ENCODE data around the gene PRRX1.

Gene PRRX1

GRCh38 chr1:170676628-170677027 is 12.7 kb downstream of the PRRX1 start:
- no peaks in the 10 kb centered on the region for H3K36me3 ChIP-seq (ENCODE audit: control insufficient read depth, insufficient read depth, low read length)
- no peak overlapping the region for H2AFZ ChIP-seq
- no peaks in the 10 kb centered on the region for H3K4me1 ChIP-seq
- no peak overlapping the region for H3K4me3 ChIP-seq (ENCODE audit: low read depth, low read length)
- no peaks in the 10 kb centered on the region for H3K27me3 ChIP-seq (ENCODE audit: control insufficient read depth, insufficient read depth, low read length)
- H3K9ac ChIP-seq = no peak overlapping the region
- H3K79me2 ChIP-seq = no peaks in the 10 kb centered on the region
- no peak overlapping the region for H3K27ac ChIP-seq
- TF ChIP-seq CTCF (IDR thresholded peaks at IDR 0.05) = no peak
- no peak overlapping the region for H3K4me2 ChIP-seq (ENCODE audit: low read length)
- no peaks in the 10 kb centered on the region for H3K9me3 ChIP-seq (ENCODE audit: control insufficient read depth, low read length)

GRCh38 chr1:170678027-170678600 is 14.2 kb downstream of the PRRX1 start:
- Histone ChIP-seq H3K27me3 (ENCODE audit: control insufficient read depth, insufficient read depth, low read length) (no peaks in the 10 kb centered on the region), H3K36me3 (ENCODE audit: control insufficient read depth, insufficient read depth, low read length) (no peaks in the 10 kb centered on the region), H3K27ac (no peak overlapping the region), H3K9ac (no peak overlapping the region), H3K4me2 (ENCODE audit: low read length) (no peak overlapping the region), H3K9me3 (ENCODE audit: control insufficient read depth, low read length) (no peaks in the 10 kb centered on the region), H2AFZ (no peak overlapping the region), H3K4me1 (no peaks in the 10 kb centered on the region), H3K4me3 (ENCODE audit: low read depth, low read length) (no peak overlapping the region), H3K79me2 (no peaks in the 10 kb centered on the region)
- TF ChIP-seq CTCF (IDR thresholded peaks at IDR 0.05) = no peak

GRCh38 chr1:170680428-170680827 is 16.5 kb downstream of the PRRX1 start:
- H2AFZ ChIP-seq = no peak overlapping the region

GRCh38 chr1:170682169-170682568 is 18.2 kb downstream of the PRRX1 start:
- no peak for TF ChIP-seq CTCF (IDR thresholded peaks at IDR 0.05)
- H3K9ac ChIP-seq = no peak overlapping the region
- H3K9me3 ChIP-seq (ENCODE audit: control insufficient read depth, low read length) = no peaks in the 10 kb centered on the region
- H3K4me3 ChIP-seq (ENCODE audit: low read depth, low read length) = no peak overlapping the region
- H3K27me3 ChIP-seq (ENCODE audit: control insufficient read depth, insufficient read depth, low read length) = no peaks in the 10 kb centered on the region
- H3K79me2 ChIP-seq = no peaks in the 10 kb centered on the region
- no peak overlapping the region for H2AFZ ChIP-seq
- H3K27ac ChIP-seq = no peak overlapping the region
- H3K4me1 ChIP-seq = no peaks in the 10 kb centered on the region
- H3K36me3 ChIP-seq (ENCODE audit: control insufficient read depth, insufficient read depth, low read length) = no peaks in the 10 kb centered on the region
- H3K4me2 ChIP-seq (ENCODE audit: low read length) = no peak overlapping the region

More at GRCh38 chr1:170680428-170680827, 16.5 kb downstream of the PRRX1 start:
- no peak for TF ChIP-seq CTCF (IDR thresholded peaks at IDR 0.05)
- H3K9ac ChIP-seq = no peak overlapping the region
- H3K27me3 ChIP-seq (ENCODE audit: control insufficient read depth, insufficient read depth, low read length) = no peaks in the 10 kb centered on the region
- H3K4me2 ChIP-seq (ENCODE audit: low read length) = no peak overlapping the region
- H3K4me3 ChIP-seq (ENCODE audit: low read depth, low read length) = no peak overlapping the region
- no peaks in the 10 kb centered on the region for H3K9me3 ChIP-seq (ENCODE audit: control insufficient read depth, low read length)
- no peaks in the 10 kb centered on the region for H3K36me3 ChIP-seq (ENCODE audit: control insufficient read depth, insufficient read depth, low read length)
- H3K79me2 ChIP-seq = no peaks in the 10 kb centered on the region
- no peak overlapping the region for H3K27ac ChIP-seq
- H3K4me1 ChIP-seq = no peaks in the 10 kb centered on the region

GRCh38 chr1:170682809-170683208 is 18.9 kb downstream of the PRRX1 start:
- Histone ChIP-seq H3K79me2 (no peaks in the 10 kb centered on the region), H3K27me3 (ENCODE audit: control insufficient read depth, insufficient read depth, low read length) (peaks cover 6% of the 10 kb centered on the region), H3K36me3 (ENCODE audit: control insufficient read depth, insufficient read depth, low read length) (no peaks in the 10 kb centered on the region), H3K27ac (no peak overlapping the region), H3K9ac (no peak overlapping the region), H3K4me2 (ENCODE audit: low read length) (no peak overlapping the region), H3K4me1 (no peaks in the 10 kb centered on the region), H3K9me3 (ENCODE audit: control insufficient read depth, low read length) (no peaks in the 10 kb centered on the region), H3K4me3 (ENCODE audit: low read depth, low read length) (no peak overlapping the region), H2AFZ (no peak overlapping the region)
- no peak for TF ChIP-seq CTCF (IDR thresholded peaks at IDR 0.05)
